ENCODE measurements around the gene PCDH8.

The PCDH8 gene

GRCh38 chr13:52812941-52813340 lies 35.5 kb downstream of the PCDH8 start:
- no peak for DNase-seq (ENCODE audit: low spot score)

GRCh38 chr13:52811841-52812240 lies 36.6 kb downstream of the PCDH8 start:
- no peak for DNase-seq (ENCODE audit: low spot score)

GRCh38 chr13:52810526-52810925 lies 37.9 kb downstream of the PCDH8 start:
- DNase-seq (ENCODE audit: low spot score), result no peak

GRCh38 chr13:52810011-52810410 lies 38.4 kb downstream of the PCDH8 start:
- DNase-seq (ENCODE audit: low spot score), result no peak

- DNase-seq (ENCODE audit: low spot score), result peak; percentile 72
These were observed 39.1 kb downstream of the PCDH8 start for GRCh38 chr13:52809310-52809769.

- no peak for DNase-seq (ENCODE audit: low spot score)
These were observed 39.6 kb downstream of the PCDH8 start for GRCh38 chr13:52808842-52809219.

GRCh38 chr13:52806029-52806428 lies 42.4 kb downstream of the PCDH8 start:
- DNase-seq (ENCODE audit: low spot score), result no peak

- no peak for DNase-seq (ENCODE audit: low spot score)
These were observed 44.2 kb downstream of the PCDH8 start for GRCh38 chr13:52804202-52804641.

GRCh38 chr13:52800856-52801255 lies 47.6 kb downstream of the PCDH8 start:
- DNase-seq (ENCODE audit: low spot score), result no peak

- no peak for DNase-seq (ENCODE audit: low spot score)
These were observed 49.5 kb downstream of the PCDH8 start for GRCh38 chr13:52798770-52799430.

- DNase-seq (ENCODE audit: low spot score), result no peak
These were observed 51.3 kb downstream of the PCDH8 start for GRCh38 chr13:52797176-52797575.

- DNase-seq (ENCODE audit: low spot score), result no peak
These were observed 53.9 kb downstream of the PCDH8 start for GRCh38 chr13:52794589-52794988.

GRCh38 chr13:52793515-52794061 lies 54.9 kb downstream of the PCDH8 start:
- DNase-seq (ENCODE audit: low spot score), result no peak
